IMR-90 (cell line): Measurements from ENCODE around the gene ATP13A1. TPM values are rescaled to one million over a fixed set of nuclear protein-coding genes. Genes with fewer than 3 reads are reported as not detected.

Source experiments
- ATAC-seq: fragments of 200-7000 bp; cut with Tn5 transposase; 2 replicates; pipeline ENCODE4 v1.9.1; 2020; ENCODE audit warnings: low read depth, mild to moderate bottlenecking, moderate library complexity
- BruUV-seq: library from RNA; stranded (reverse); fragments of 400-500 nt; replicated peaks from 2 replicates; lab custom pipeline; 2021; lab: Mats Ljungman, UMichigan
- CTCF ChIA-PET: fragments of 300-600 bp; formaldehyde crosslinking; extraction: SDS; loops from one replicate; lab custom pipeline; 2021; ENCODE audit warnings: antibody characterized with exemption; lab: Yijun Ruan, JAX
- POLR2A ChIA-PET: fragments of 300-600 bp; sonication (Branson Sonifier 250); formaldehyde crosslinking; loops from one replicate; lab custom pipeline; 2022; ENCODE audit warnings: antibody characterized with exemption; ENCODE audit not compliant: unreplicated experiment; lab: Charles Lee
- DNase-seq: peaks from one replicate; pipeline ENCODE4 v3.0.0; 2013
- H2AFZ ChIP-seq: replicated peaks from 2 replicates; pipeline ENCODE3; 2013; ENCODE audit warnings: low read length, mild to moderate bottlenecking; ENCODE audit not compliant: poor library complexity
- H2AK5ac ChIP-seq: 2 replicates; pipeline ENCODE4 v1.6.1; 2013; ENCODE audit warnings: low read depth, low read length, inconsistent platforms
- H2AK9ac ChIP-seq: replicated peaks from 2 replicates; pipeline ENCODE3; 2013; ENCODE audit warnings: mild to moderate bottlenecking, low read depth, low read length, moderate library complexity; ENCODE audit not compliant: poor library complexity
- H2BK120ac ChIP-seq: 2 replicates; pipeline ENCODE4 v1.6.1; 2013; ENCODE audit warnings: low read depth, low read length, inconsistent platforms
- H2BK15ac ChIP-seq: 3 replicates; pipeline ENCODE4 v1.6.1; 2013; ENCODE audit warnings: low read depth, low read length, inconsistent platforms
- H2BK20ac ChIP-seq: 2 replicates; pipeline ENCODE4 v1.6.1; 2013; ENCODE audit warnings: low read depth, mild to moderate bottlenecking, inconsistent platforms, low read length, moderate library complexity
- H2BK5ac ChIP-seq: 2 replicates; pipeline ENCODE4 v1.6.1; 2013; ENCODE audit warnings: mild to moderate bottlenecking, low read depth, low read length, inconsistent platforms; ENCODE audit not compliant: poor library complexity, severe bottlenecking
- H3K14ac ChIP-seq: replicated peaks from 2 replicates; pipeline ENCODE4 v1.6.1; 2013; ENCODE audit warnings: low read depth, low read length, inconsistent platforms
- H3K18ac ChIP-seq: 2 replicates; pipeline ENCODE4 v1.6.1; 2013; ENCODE audit warnings: low read depth, low read length, control low read depth
- H3K23ac ChIP-seq: 2 replicates; pipeline ENCODE4 v1.6.1; 2013; ENCODE audit warnings: low read depth, low read length, inconsistent platforms
- H3K27ac ChIP-seq: 2 replicates; pipeline ENCODE4 v1.5.1; 2013; ENCODE audit warnings: mild to moderate bottlenecking, control low read depth, low read length; ENCODE audit not compliant: insufficient read depth
- H3K27me3 ChIP-seq: 2 replicates; pipeline ENCODE4 v1.6.1; 2013; ENCODE audit warnings: low read length; ENCODE audit not compliant: control insufficient read depth, insufficient read depth
- H3K36me3 ChIP-seq: 2 replicates; pipeline ENCODE4 v1.6.1; 2013; ENCODE audit warnings: low read length, mixed read lengths; ENCODE audit not compliant: control insufficient read depth, insufficient read depth
- H3K4ac ChIP-seq: 2 replicates; pipeline ENCODE4 v1.6.1; 2013; ENCODE audit warnings: low read depth, low read length, inconsistent platforms
- H3K4me1 ChIP-seq: 2 replicates; pipeline ENCODE4 v1.6.1; 2013; ENCODE audit warnings: low read length, mixed read lengths; ENCODE audit not compliant: control insufficient read depth, insufficient read depth
- H3K4me2 ChIP-seq: 2 replicates; pipeline ENCODE4 v1.6.1; 2013; ENCODE audit warnings: low read depth, mild to moderate bottlenecking, control low read depth, low read length, moderate library complexity
- H3K4me3 ChIP-seq: 2 replicates; pipeline ENCODE4 v1.5.1; 2013; ENCODE audit warnings: low read depth, mild to moderate bottlenecking, control low read depth, low read length, moderate library complexity; ENCODE audit not compliant: insufficient read depth
- H3K56ac ChIP-seq: 2 replicates; pipeline ENCODE4 v1.6.1; 2013; ENCODE audit warnings: low read length, inconsistent platforms; ENCODE audit not compliant: insufficient read depth; ENCODE audit errors: extremely low read depth
- H3K79me1 ChIP-seq, 2 experiments: 2 replicates each; pipeline ENCODE4 v1.6.1; 2013; ENCODE audit warnings: low read length in 2 of 2, inconsistent platforms in 1 of 2, low read depth in 1 of 2
- H3K9ac ChIP-seq: 2 replicates; pipeline ENCODE4 v1.6.1; 2013; ENCODE audit warnings: low read depth, low read length, control low read depth
- H3K9me1 ChIP-seq: 2 replicates; pipeline ENCODE4 v1.6.1; 2013; ENCODE audit warnings: low read length, inconsistent platforms; ENCODE audit not compliant: insufficient read depth
- H3K9me3 ChIP-seq: 2 replicates; pipeline ENCODE4 v1.6.1; 2013; ENCODE audit warnings: low read length; ENCODE audit not compliant: control insufficient read depth, insufficient read depth
- H4K20me1 ChIP-seq: 2 replicates; pipeline ENCODE4 v1.6.1; 2013; ENCODE audit warnings: low read length, inconsistent platforms; ENCODE audit not compliant: insufficient read depth
- H4K5ac ChIP-seq: 2 replicates; pipeline ENCODE4 v1.6.1; 2013; ENCODE audit warnings: mild to moderate bottlenecking, low read depth, low read length, control low read depth
- H4K8ac ChIP-seq, 2 experiments: 2 replicates each; pipeline ENCODE4 v1.6.1; 2013; ENCODE audit warnings: low read depth in 2 of 2, low read length in 2 of 2, control low read depth in 1 of 2, inconsistent platforms in 1 of 2
- H4K91ac ChIP-seq: 2 replicates; pipeline ENCODE4 v1.6.1; 2013; ENCODE audit warnings: low read depth, low read length, inconsistent platforms; ENCODE audit not compliant: insufficient read depth
- FOS ChIP-seq: fragments of 150-350 bp; IDR thresholded peaks from 2 replicates; pipeline ENCODE4 v1.6.1; 2016; ENCODE audit warnings: low read depth, low read length
- RCOR1 ChIP-seq: IDR thresholded peaks from 2 replicates; pipeline ENCODE4 v1.6.1; 2012; ENCODE audit warnings: mild to moderate bottlenecking, low read length, improper control_type of control experiment; ENCODE audit not compliant: insufficient replicate concordance
- WGBS, 2 experiments: methylation state at CpG; one replicate each; pipeline versions ENCODE4 v1.1.5 to v1.1.7; 2013; ENCODE audit warnings: missing lambda C conversion rate in 2 of 2; ENCODE audit not compliant: insufficient read length in 1 of 2; ENCODE audit errors: extremely low coverage in 2 of 2; 5-methylcytosine and 5-hydroxymethylcytosine counted together
- dilution Hi-C: fragments of 300-500 bp; cut with HindIII; formaldehyde crosslinking; loops from one replicate; pipeline ENCODE4 v1.14.3; 2018; ENCODE audit warnings: low sequenced_read_pairs; ENCODE audit not compliant: unreplicated experiment
- in situ Hi-C: fragments of 300-500 bp; cut with MboI; formaldehyde crosslinking; loops from 3 replicates; pipeline ENCODE4 v1.14.3; 2019; ENCODE audit warnings: low sequenced_read_pairs, inconsistent platforms, mixed read lengths
- intact Hi-C: fragments of 100-400 bp; cut with micrococcal nuclease; formaldehyde crosslinking; loops from 2 replicates; pipeline ENCODE4 v1.10.0; 2022
- polyA plus RNA-seq, 3 experiments: library from polyadenylated mRNA; depleted of rRNA; stranded (reverse); fragments of >200 nt; gene quantifications; 2 replicates each; pipeline ENCODE4 v1.2.3, GENCODE V29; 2012; ENCODE audit warnings: low replicate concordance in 1 of 3
- total RNA-seq: library from RNA; depleted of rRNA; stranded (reverse); fragments of >200 nt; gene quantifications from 2 replicates; pipeline ENCODE4 v1.2.3, GENCODE V29; 2012
- TF ChIP-seq, protein P1 (sequence below): fragments of 150-350 bp; IDR thresholded peaks from 2 replicates; pipeline ENCODE4 v1.6.1; 2017; ENCODE audit warnings: mild to moderate bottlenecking, antibody characterized with exemption, low read length, low read depth

ATP13A1 gene
- total and polyA plus RNA-seq, 2 of the 4 experiments (the other 2 are of a cell fraction): 13.3 to 43.8 TPM

DNA sequence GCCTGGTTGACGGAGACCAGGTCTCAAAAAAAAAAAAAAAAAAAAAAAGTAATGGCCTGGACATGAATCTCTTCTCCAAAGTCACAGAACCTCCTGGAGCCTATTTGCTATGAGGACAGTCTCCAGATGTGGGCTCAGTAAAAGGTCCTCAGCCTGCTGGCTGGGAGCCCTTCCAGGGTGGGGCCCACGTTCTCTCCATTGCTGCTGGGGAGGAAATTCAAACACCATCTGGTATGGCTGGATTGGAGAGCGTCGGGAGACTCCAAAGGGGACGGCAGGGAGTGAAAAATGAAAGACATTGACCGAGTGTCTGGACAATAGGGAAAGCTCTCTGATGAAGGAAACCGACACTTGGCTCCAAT lies 43.6 kb downstream of the ATP13A1 start:
- ChIA-PET CTCF (no interaction called here), POLR2A (no interaction called here)
- no peaks in the 10 kb centered on the region for H4K20me1 ChIP-seq
- no peak overlapping the region for H3K18ac ChIP-seq
- H3K4me2 ChIP-seq: no peak overlapping the region
- H4K5ac ChIP-seq: no peak overlapping the region
- H3K9ac ChIP-seq: no peak overlapping the region
- no peak overlapping the region for H3K56ac ChIP-seq
- no peak overlapping the region for H2BK15ac ChIP-seq
- no peak overlapping the region for H3K4ac ChIP-seq
- intact Hi-C loops: loop anchor here (5.0 kb wide), 1 partner anchor 53 kb away; no protein-coding TSS in a partner anchor
- no peak overlapping the region for H2AFZ ChIP-seq
- in situ Hi-C loops: no loop called here
- no peak overlapping the region for H3K27ac ChIP-seq
- DNase-seq: no peak
- BruUV-seq: no TSS peak
- no peaks in the 10 kb centered on the region for H3K36me3 ChIP-seq
- peaks cover 3 to 9% of the 10 kb centered on the region in 2 experiments; a peak in 2 of 4 replicates for H3K79me1 ChIP-seq
- no peak overlapping the region for H4K8ac ChIP-seq
- peaks cover 10% of the 10 kb centered on the region; the same call in 1 of the 2 replicates for H3K9me1 ChIP-seq
- dilution Hi-C loops: no loop called here
- no peaks in the 10 kb centered on the region for H3K27me3 ChIP-seq
- H3K14ac ChIP-seq: no peak overlapping the region
- ATAC-seq: no peak
- no peak overlapping the region for H2AK5ac ChIP-seq
- peaks cover 4% of the 10 kb centered on the region; the same call in 1 of the 2 replicates for H3K4me1 ChIP-seq
- no peak overlapping the region for H2BK120ac ChIP-seq
- WGBS, 2 experiments: 100% methylated on average over 1 of the region's 7 CpGs; no CpG with 5 or more reads in 1 of the 2 experiments
- H3K4me3 ChIP-seq: no peak overlapping the region
- no peaks in the 10 kb centered on the region for H3K9me3 ChIP-seq
- TF ChIP-seq, protein P1, sequence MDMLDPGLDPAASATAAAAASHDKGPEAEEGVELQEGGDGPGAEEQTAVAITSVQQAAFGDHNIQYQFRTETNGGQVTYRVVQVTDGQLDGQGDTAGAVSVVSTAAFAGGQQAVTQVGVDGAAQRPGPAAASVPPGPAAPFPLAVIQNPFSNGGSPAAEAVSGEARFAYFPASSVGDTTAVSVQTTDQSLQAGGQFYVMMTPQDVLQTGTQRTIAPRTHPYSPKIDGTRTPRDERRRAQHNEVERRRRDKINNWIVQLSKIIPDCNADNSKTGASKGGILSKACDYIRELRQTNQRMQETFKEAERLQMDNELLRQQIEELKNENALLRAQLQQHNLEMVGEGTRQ: no peak
- no peak for TF ChIP-seq FOS
- TF ChIP-seq RCOR1: no peak
- no peak overlapping the region for H2AK9ac ChIP-seq
- H4K91ac ChIP-seq: no peak overlapping the region
- no peak overlapping the region for H3K23ac ChIP-seq
- H2BK20ac ChIP-seq: no peak overlapping the region
- no peak overlapping the region for H2BK5ac ChIP-seq
